NT2/D1 (cell line): ENCODE measurements around the gene MRPL38.

ENCODE experiments used
- YY1 ChIP-seq: IDR thresholded peaks from 2 replicates; pipeline ENCODE4 v1.6.1; 2011; ENCODE audit not compliant: insufficient read length, insufficient read depth
- ZNF274 ChIP-seq: IDR thresholded peaks from 2 replicates; pipeline ENCODE4 v1.6.1; 2011; ENCODE audit warnings: mild to moderate bottlenecking, low read depth, low read length

DNA sequence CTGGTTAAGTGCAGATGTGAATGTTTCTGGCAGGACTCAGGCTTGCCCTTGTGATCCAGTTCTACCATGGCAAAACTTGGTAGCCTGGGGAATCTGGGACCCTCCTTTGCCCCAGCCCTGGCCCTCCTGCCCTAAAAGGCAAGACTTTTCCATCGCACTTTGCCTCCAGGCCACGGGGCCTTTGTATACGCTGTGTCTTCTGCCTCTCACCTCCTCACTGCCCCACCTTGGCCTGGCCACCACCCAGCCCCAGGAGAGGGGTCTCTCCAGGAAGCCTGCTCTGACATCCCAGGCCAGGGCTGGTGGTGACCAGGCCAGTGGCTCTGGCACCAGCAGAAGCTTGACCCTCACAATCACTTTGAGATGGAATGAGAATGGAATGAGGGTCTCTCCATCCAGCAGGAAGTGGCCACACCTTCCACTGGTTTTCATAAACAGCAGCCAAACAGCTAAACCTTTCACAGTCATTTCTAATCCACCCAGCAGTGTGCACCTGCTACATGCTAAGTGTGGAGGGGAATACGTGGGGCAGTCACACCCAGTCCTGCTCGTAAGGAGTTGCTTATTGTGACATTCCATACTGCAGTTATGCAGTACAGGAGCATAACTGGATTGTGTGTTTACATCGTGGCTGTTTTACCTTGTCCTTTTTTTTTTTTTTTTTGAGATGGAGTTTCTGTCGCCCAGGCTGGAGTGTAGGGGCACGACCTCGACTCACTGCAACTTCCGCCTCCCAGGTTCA, 1.6 kb upstream of the MRPL38 start:
- TF ChIP-seq YY1, result no peak
- TF ChIP-seq ZNF274, result no peak
